Peyer's patch (tissue), 4 donors: ENCODE measurements around the gene PAIP1. TPM values are rescaled to one million over a fixed set of nuclear protein-coding genes. Genes with fewer than 3 reads are reported as not detected.

Source experiments
- DNase-seq, 3 donors: peaks; one replicate each; pipeline ENCODE4 v3.0.0-alpha.2; 2017 to 2019
- H3K27ac ChIP-seq, 4 donors: fragments of 200-600 bp; sonication (generic); one replicate each; pipeline ENCODE4 v1.5.1; 2016 to 2019
- H3K27me3 ChIP-seq, 2 donors: fragments of 200-600 bp; sonication (generic); one replicate each; pipeline ENCODE4 v1.5.1; 2019
- H3K36me3 ChIP-seq, 3 donors: fragments of 200-600 bp; sonication (generic); one replicate each; pipeline ENCODE4 v1.5.1; 2016 to 2019
- H3K4me1 ChIP-seq, 4 donors: fragments of 200-600 bp; sonication (generic); one replicate each; pipeline ENCODE4 v1.5.1; 2016 to 2019
- H3K4me3 ChIP-seq, 4 donors: fragments of 200-600 bp; sonication (generic); 1 replicate in 3 of 4; 2 replicates in 1 of 4; pipeline ENCODE4 v1.5.1; 2016 to 2019; ENCODE audit warnings: mild to moderate bottlenecking in 1 of 4
- H3K9me3 ChIP-seq, 4 donors: fragments of 200-600 bp; sonication (generic); one replicate each; pipeline ENCODE4 v1.5.1; 2016 to 2019; ENCODE audit warnings: mild to moderate bottlenecking in 1 of 4
- CTCF ChIP-seq, 6 experiments: fragments of 450-650 bp in 4 of 6; fragments of 200-600 bp in 2 of 6; sonication (generic) in 1 of 6; IDR thresholded peaks; one replicate each; pipeline ENCODE4 v1.5.1; 2017 to 2019; ENCODE audit warnings: antibody characterized with exemption in 6 of 6, mild to moderate bottlenecking in 3 of 6, moderate library complexity in 1 of 6
- POLR2A ChIP-seq, 2 donors: fragments of 450-650 bp; IDR thresholded peaks; one replicate each; pipeline ENCODE4 v1.5.1; 2017; ENCODE audit warnings: antibody characterized with exemption in 2 of 2, mild to moderate bottlenecking in 2 of 2, moderate library complexity in 2 of 2
- total RNA-seq, 4 donors: library from RNA; depleted of rRNA; stranded (reverse); fragments of >200 nt; gene quantifications; one replicate each; pipeline ENCODE4 v1.1.0, GENCODE V29; 2016

Gene PAIP1
- total RNA-seq, 4 donors from 2014 or later = 45.9 to 61.1 (median 48.9) TPM

GRCh38 chr5:43486353-43486752, 70.5 kb downstream of the PAIP1 start:
- no peak overlapping the region for H3K4me3 ChIP-seq
- no peak overlapping the region for H3K27ac ChIP-seq
- H3K36me3 ChIP-seq = no peaks in the 10 kb centered on the region
- no peaks in the 10 kb centered on the region for H3K9me3 ChIP-seq
- TF ChIP-seq CTCF (IDR thresholded peaks at IDR 0.05) = no peak
- DNase-seq = no peak
- H3K4me1 ChIP-seq = peaks cover 0 to 19% (median 0%) of the 10 kb centered on the region in 4 donors
- H3K27me3 ChIP-seq = no peaks in the 10 kb centered on the region

DNA sequence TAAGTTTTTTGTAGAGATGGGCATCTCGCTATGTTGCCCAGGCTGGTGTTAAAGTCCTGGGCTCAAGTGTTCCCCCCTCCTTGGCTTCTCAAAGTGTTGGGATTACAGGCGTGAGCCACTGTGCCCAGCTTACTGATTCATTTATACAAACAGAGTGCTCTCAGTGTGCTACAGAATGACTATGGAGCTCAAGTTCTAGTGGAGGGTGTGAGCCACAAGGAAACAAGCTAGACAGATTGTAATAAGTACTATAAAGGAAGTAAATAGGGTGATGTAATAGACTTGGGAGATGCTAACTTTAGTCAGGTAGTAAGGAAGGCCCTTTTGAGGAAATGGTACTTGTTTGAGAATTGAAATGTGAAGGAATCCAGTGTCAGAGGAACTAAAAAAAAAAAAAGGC, 71.5 kb downstream of the PAIP1 start:
- Histone ChIP-seq H3K4me3 (no peak overlapping the region), H3K27me3 (no peaks in the 10 kb centered on the region), H3K9me3 (no peaks in the 10 kb centered on the region), H3K36me3 (no peaks in the 10 kb centered on the region), H3K4me1 (peaks cover 0 to 19% (median 0%) of the 10 kb centered on the region in 4 donors), H3K27ac (peak overlapping the region in 3 of 4 donors; percentile 10 to 99 (median 98))
- no peak for DNase-seq
- TF ChIP-seq CTCF (IDR thresholded peaks at IDR 0.05) = no peak
- no peak for TF ChIP-seq POLR2A (IDR thresholded peaks at IDR 0.05)

GRCh38 chr5:43484106-43484849, 72.6 kb downstream of the PAIP1 start:
- Histone ChIP-seq H3K9me3 (no peaks in the 10 kb centered on the region), H3K36me3 (no peaks in the 10 kb centered on the region), H3K27me3 (no peaks in the 10 kb centered on the region), H3K4me3 (peak overlapping the region; percentile 79 to 94 (median 86)), H3K4me1 (peaks cover 0 to 19% (median 0%) of the 10 kb centered on the region in 4 donors), H3K27ac (peak overlapping the region; percentile 95 to 99 (median 98))
- TF ChIP-seq POLR2A (IDR thresholded peaks at IDR 0.05) = no peak
- TF ChIP-seq CTCF (IDR thresholded peaks at IDR 0.05) = peak; percentile 29 to 79 (median 76)
- DNase-seq = peak; percentile 86 to 93 (median 90)

DNA sequence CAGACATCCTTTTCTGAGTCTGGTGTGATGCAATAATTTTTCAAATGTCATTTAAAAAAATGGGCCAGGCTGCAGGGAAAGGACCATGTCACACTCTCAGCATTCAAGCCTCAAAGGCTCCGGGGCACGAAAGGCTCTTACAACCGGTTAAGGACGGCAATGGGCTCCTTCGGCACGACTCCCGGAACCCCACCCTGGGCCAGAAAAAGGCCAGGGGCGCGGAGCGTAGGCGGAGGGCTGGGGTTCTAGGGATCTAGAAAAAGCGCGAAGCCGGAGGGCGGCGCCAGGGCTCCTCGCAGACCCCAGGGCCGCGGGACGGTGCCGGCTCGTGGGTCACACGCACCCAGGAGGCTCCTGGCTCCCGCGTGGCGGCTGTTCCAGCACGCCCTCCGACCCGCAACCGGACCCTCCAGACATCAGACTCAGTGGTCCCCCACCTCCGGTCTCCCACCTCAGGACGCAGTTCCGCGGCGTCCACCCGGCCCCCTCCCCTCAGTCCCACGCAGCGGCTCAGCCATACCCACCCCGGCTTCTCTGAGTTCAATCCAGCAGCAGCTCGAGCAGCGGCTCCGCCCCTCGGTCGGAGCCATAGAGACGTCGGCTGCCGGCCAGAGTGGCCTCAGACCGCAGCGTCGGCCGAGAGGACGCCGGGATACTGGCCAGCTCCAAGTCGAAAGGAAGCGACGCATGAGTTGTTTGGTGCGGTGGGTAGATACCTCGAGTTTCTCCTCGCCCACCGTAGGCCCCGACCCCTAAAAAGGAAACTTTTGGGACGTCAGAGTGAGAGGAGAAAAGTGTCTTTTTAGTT, 73.4 kb downstream of the PAIP1 start, which contains the start of gene TMEM267:
TSS of gene TMEM267 (minus strand) at position 568 of the 808 bp plus-strand sequence. CDS start 29,896 bp downstream, outside the sequence.
- H3K27me3 ChIP-seq = no peaks in the 10 kb centered on the region
- peaks cover 0 to 19% (median 0%) of the 10 kb centered on the region in 4 donors for H3K4me1 ChIP-seq
- peak within 1 kb of the TSS; percentile 95 to 99 (median 98) for H3K27ac ChIP-seq
- H3K9me3 ChIP-seq = no peaks in the 10 kb centered on the region
- peak; percentile 87 to 96 (median 93) for DNase-seq
- H3K36me3 ChIP-seq = no peaks in the 10 kb centered on the region
- peak; percentile 73 to 85 for TF ChIP-seq POLR2A (IDR thresholded peaks at IDR 0.05)
- TF ChIP-seq CTCF (IDR thresholded peaks at IDR 0.05) = no peak
- H3K4me3 ChIP-seq = peak within 1 kb of the TSS; percentile 79 to 94 (median 86)

GRCh38 chr5:43482490-43483297, 74.2 kb downstream of the PAIP1 start:
- H3K4me3 ChIP-seq = peak overlapping the region; percentile 79 to 94 (median 86)
- H3K27me3 ChIP-seq = no peaks in the 10 kb centered on the region
- peaks cover 0 to 19% (median 0%) of the 10 kb centered on the region in 4 donors for H3K4me1 ChIP-seq
- H3K36me3 ChIP-seq = no peaks in the 10 kb centered on the region
- no peak for DNase-seq
- TF ChIP-seq POLR2A (IDR thresholded peaks at IDR 0.05) (no peak), CTCF (IDR thresholded peaks at IDR 0.05) (no peak)
- no peaks in the 10 kb centered on the region for H3K9me3 ChIP-seq
- H3K27ac ChIP-seq = peak overlapping the region; percentile 95 to 99 (median 98)
